Lower leg skin (tissue), 3 donors: ENCODE data around the gene CXADR.
"Not testable (repeated sequence)": the region's sequence is repeated elsewhere in the genome, so short reads cannot be mapped to it uniquely, and the experiment has no call there.

Experiments
- CTCF ChIP-seq, 3 donors: fragments of 450-650 bp; IDR thresholded peaks; one replicate each; pipeline ENCODE4 v1.5.1; 2016; ENCODE audit warnings: antibody characterized with exemption in 3 of 3, mild to moderate bottlenecking in 3 of 3, moderate library complexity in 2 of 3
- POLR2A ChIP-seq, 2 donors: fragments of 450-650 bp; IDR thresholded peaks; one replicate each; pipeline ENCODE4 v1.6.1; 2016 to 2017; ENCODE audit warnings: antibody characterized with exemption in 2 of 2, mild to moderate bottlenecking in 1 of 2, moderate library complexity in 1 of 2

- not testable (repeated sequence) for TF ChIP-seq CTCF, POLR2A (IDR thresholded peaks at IDR 0.05)
Observed at GRCh38 chr21:17489565-17489964, 23.3 kb upstream of the CXADR start.
